ENCODE measurements around the gene C7orf33.

The C7orf33 gene

GRCh38 chr7:148546857-148547256 is 43.7 kb upstream of the C7orf33 start:
- Histone ChIP-seq H3K27me3 (no peaks in the 10 kb centered on the region), H3K36me3 (no peaks in the 10 kb centered on the region), H3K9me3 (no peaks in the 10 kb centered on the region), H3K27ac (no peak overlapping the region), H3K4me1 (ENCODE audit: control insufficient read depth in 1 of 2, insufficient read depth in 1 of 2, low read depth in 1 of 2, low read length in 1 of 2) (no peaks in the 10 kb centered on the region), H3K4me3 (ENCODE audit: low read depth in 1 of 2, low read length in 1 of 2) (no peak overlapping the region)
- TF ChIP-seq CTCF (IDR thresholded peaks at IDR 0.05) = no peak

DNA sequence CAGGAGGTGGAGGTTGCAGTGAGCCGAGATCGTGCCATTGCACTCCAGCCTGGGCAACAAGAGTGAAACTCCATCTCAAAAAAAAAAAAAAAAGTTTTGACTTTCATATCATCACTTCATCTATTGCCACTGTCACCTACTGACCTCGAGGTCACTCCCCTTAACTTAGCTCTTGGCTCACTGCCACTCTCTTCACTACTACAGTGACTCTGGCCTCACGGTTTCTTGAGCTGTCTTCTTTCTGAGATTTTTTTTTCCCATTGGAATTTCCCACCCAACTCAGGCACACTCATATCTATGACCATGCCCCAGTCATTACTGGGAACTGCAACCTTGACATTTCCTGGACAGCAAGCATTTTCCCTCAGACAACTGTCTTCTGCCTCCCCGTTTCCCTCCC is 42.6 kb upstream of the C7orf33 start:
- Histone ChIP-seq H3K9me3 (no peaks in the 10 kb centered on the region), H3K27ac (no peak overlapping the region), H3K27me3 (no peaks in the 10 kb centered on the region), H3K36me3 (no peaks in the 10 kb centered on the region), H3K4me1 (ENCODE audit: control insufficient read depth in 1 of 2, insufficient read depth in 1 of 2, low read depth in 1 of 2, low read length in 1 of 2) (no peaks in the 10 kb centered on the region), H3K4me3 (ENCODE audit: low read depth in 1 of 2, low read length in 1 of 2) (no peak overlapping the region)
- no peak for TF ChIP-seq CTCF (IDR thresholded peaks at IDR 0.05)

- H3K27me3 ChIP-seq = no peaks in the 10 kb centered on the region
- no peaks in the 10 kb centered on the region for H3K9me3 ChIP-seq
- no peak for TF ChIP-seq CTCF (IDR thresholded peaks at IDR 0.05)
- no peaks in the 10 kb centered on the region for H3K4me1 ChIP-seq (ENCODE audit: control insufficient read depth in 1 of 2, insufficient read depth in 1 of 2, low read depth in 1 of 2, low read length in 1 of 2)
- H3K27ac ChIP-seq = no peak overlapping the region
- no peaks in the 10 kb centered on the region for H3K36me3 ChIP-seq
- no peak overlapping the region for H3K4me3 ChIP-seq (ENCODE audit: low read depth in 1 of 2, low read length in 1 of 2)
These were observed 36.6 kb upstream of the C7orf33 start for GRCh38 chr7:148553979-148554378.

- no peaks in the 10 kb centered on the region for H3K36me3 ChIP-seq
- H3K9me3 ChIP-seq = no peaks in the 10 kb centered on the region
- no peak overlapping the region for H3K27ac ChIP-seq
- no peak for TF ChIP-seq CTCF (IDR thresholded peaks at IDR 0.05)
- H3K4me1 ChIP-seq (ENCODE audit: control insufficient read depth in 1 of 2, insufficient read depth in 1 of 2, low read depth in 1 of 2, low read length in 1 of 2) = no peaks in the 10 kb centered on the region
- no peak overlapping the region for H3K4me3 ChIP-seq (ENCODE audit: low read depth in 1 of 2, low read length in 1 of 2)
- no peaks in the 10 kb centered on the region for H3K27me3 ChIP-seq
These were observed 33.7 kb upstream of the C7orf33 start for GRCh38 chr7:148556892-148557291.

GRCh38 chr7:148558914-148559313 is 31.7 kb upstream of the C7orf33 start:
- H3K4me3 ChIP-seq (ENCODE audit: low read depth in 1 of 2, low read length in 1 of 2) = no peak overlapping the region
- no peak for TF ChIP-seq CTCF (IDR thresholded peaks at IDR 0.05)
- no peaks in the 10 kb centered on the region for H3K27me3 ChIP-seq
- no peaks in the 10 kb centered on the region for H3K36me3 ChIP-seq
- no peak overlapping the region for H3K27ac ChIP-seq
- no peaks in the 10 kb centered on the region for H3K9me3 ChIP-seq
- H3K4me1 ChIP-seq (ENCODE audit: control insufficient read depth in 1 of 2, insufficient read depth in 1 of 2, low read depth in 1 of 2, low read length in 1 of 2) = no peaks in the 10 kb centered on the region

DNA sequence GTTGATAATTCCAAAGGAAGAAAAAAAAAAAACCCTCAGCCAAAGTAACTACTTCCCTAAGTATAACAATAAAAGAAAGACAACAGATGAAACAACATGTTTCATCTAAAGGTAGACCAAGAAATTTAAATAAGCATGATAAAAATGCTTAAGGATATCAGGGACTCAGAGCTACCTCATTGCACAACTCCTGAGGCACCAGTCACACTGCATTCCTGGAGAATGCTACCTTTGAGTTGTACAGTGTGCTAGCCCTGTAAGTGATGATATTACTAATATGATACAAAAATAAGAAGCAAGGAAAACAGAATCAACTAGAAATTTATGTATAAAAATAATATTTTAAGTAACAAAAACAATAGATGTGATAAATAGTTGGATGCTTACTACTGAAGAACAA is 29.5 kb upstream of the C7orf33 start:
- no peak for TF ChIP-seq CTCF (IDR thresholded peaks at IDR 0.05)
- no peaks in the 10 kb centered on the region for H3K36me3 ChIP-seq
- no peaks in the 10 kb centered on the region for H3K27me3 ChIP-seq
- H3K27ac ChIP-seq = no peak overlapping the region
- H3K4me1 ChIP-seq (ENCODE audit: control insufficient read depth in 1 of 2, insufficient read depth in 1 of 2, low read depth in 1 of 2, low read length in 1 of 2) = no peaks in the 10 kb centered on the region
- no peak overlapping the region for H3K4me3 ChIP-seq (ENCODE audit: low read depth in 1 of 2, low read length in 1 of 2)
- H3K9me3 ChIP-seq = no peaks in the 10 kb centered on the region
